NCI-H510A (cell line): ENCODE measurements around the gene DUSP10.
A peak's percentile ranks its signal among the peaks of the same experiment; 100 is the strongest.

Source experiments
- DNase-seq: peaks from one replicate; lab custom pipeline; 2025; lab: John Stamatoyannopoulos, UW

Gene DUSP10

DNA sequence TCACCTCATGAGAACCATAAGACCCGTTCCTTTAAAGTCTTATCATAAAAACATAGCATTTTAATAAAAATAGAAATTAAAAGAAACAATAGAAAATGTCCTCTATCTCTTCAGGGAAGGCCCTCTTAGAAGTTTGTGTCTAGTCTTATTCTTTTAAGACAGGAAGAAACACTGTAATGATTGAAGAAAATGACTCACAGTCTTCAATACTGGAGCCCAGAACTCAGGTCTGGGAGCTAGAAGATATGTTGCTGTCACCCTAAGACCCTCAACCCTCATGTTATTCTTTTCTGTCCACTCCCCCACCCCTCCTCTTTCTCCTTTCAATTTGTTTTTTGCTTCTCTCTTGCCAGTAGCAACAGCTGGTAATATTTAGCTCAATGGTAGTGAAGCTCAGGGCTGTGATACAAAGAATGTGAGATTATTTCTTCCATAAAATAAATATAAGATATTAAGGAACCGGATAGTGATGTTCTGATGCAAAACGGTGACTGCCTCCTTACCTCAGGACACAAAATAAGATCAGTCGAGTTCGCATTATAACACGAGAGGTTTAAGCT is 12.0 kb downstream of the DUSP10 start:
- no peak for DNase-seq

DNA sequence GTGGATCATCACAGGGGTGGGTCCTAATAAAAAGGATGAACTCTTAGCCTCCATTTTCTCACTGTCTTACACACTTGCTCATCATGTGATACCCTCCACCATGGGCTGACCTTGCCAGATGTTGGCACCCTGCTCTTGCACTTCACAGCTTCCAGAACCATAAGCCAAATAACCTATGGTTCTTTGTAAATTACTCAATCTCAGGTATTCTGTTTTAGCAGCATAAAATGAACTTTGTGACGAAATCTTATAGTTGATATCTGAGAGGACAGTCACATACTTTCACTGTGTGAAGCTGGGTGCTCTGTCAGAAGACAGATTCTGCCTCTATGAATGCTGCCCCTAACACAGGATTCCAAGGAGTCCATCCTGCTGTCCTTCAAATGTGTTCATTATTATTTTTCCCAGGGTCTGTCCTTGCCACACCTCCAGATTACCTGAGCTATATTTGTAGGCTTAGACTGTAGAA is 13.8 kb downstream of the DUSP10 start:
- no peak for DNase-seq

DNA sequence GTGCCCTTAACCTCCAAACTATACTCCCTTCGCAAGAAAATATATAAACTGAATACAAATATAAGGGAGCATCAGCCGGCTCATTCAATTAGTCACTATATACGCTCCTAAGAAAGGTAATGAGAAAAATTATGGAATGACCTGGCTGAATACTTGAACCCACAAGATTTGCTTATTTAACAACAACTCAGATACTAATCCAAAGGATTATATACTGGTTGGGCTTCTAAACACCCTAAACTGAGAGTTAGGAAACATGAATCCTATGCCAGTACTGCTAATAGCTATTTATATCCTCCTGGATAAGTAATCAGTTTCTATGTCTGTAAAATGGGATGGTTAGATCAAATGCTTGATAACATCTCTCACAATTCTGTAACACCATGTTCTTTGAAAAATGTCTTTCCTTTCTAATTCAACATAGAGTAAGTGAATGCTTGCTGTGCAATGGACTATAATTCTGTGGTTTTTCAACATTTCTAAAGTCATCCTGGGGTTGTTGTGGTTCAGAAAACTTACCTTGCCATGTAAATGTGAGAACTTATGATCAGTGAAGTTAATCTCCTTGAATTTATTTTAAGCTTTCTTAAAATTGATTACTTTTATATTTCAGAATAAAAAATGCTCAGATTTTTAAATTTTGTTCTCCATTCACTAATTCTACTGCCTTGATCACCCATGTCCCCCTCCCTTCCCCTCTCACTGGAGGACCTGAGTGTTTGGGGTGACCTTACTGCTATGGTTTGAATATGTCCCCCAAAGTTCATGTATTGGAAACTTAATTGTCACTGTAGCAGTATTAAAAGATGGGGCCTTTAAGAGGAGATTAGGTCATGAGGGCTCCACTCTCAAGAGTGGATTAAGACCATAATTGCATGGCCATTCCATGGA is 14.5 kb downstream of the DUSP10 start:
- no peak for DNase-seq

DNA sequence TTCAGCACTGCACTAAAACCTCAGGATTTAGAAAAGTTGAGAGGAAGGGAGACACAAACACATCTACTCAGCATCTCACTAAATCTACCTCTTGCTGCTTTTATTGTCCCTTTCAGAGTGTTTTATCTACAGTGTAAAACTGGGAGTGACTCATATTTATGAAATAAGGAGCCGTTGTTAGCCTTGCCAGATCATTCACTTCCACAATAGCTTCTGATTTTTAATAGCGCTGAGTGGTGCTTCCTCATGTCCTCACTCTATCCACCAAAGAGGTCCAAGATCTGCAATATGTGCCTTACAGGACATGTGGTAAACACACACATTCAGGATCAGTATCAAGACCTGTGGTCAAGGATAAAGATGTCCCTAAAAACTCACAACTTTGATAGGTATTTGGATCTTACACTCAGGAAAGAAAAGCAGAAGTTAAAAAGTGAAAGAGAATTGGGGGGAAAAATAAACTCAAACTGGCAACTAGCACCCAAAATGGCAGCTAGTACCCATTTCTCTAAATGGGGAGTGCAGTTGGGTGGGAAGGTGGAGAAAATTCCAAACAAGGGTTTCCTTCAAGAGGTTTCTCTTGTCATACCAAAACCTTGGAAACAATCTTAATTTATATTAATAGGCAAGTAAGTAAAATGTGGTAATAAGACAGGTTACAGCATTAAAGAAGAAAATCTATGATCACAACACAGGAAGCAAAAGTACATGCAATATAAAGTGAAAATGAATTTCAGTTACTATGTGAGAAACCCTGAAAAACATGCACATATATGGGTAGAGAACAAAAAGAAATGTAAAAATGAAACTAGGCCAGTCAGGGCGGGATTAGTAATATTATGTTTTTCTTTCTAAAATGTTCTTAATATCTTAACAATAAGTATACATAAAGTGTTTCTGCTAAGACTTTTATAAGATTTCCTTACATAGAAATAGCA is 15.9 kb downstream of the DUSP10 start:
- no peak for DNase-seq

DNA sequence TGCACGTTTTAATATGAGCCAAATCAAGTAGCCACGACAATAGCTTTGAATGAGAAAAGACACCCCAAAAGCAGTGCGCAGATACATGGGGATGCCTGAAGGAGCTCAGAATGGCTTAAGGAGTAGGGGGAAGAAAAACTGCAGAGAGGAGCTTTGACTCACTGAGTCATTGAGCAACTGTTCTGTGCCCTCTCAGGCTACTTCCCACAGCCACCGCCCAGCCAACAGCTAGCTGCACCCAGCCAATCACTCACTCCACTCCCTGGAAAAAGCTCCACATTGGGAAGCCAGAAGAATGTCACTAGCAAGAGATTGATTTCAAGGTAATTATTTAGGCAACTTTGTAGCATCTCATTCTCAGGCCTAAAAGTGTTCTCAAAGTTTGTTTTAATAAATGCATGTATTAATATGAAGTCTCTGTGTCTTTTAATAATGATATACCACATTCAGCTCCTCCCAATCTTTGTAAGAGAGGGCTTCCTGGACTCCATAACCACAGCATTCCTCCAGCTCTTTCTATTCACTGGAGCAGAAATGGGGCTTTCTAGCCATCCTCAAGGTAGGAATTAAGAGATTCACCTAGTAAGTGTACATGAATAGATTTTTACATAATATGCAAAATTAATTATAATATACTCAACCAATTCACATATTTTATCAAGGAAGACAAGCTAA is 16.8 kb downstream of the DUSP10 start:
- no peak for DNase-seq

DNA sequence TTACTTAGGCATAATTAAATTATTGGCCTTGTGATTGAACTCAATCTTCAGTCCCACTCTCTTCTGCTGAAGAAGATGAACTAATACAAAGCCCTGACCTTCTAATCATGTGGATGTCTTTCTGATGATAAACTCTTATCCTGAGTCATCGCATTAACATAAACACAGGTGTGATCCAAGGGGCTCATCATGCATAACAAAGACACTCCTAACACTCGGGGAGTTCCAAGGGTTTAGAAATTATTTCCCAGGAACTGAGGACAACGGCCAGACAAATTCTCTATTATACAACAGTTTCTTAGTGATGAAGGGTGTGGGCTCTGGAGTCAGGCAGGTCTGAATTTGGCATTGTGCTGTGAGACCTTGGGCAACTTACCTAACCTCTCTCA is 18.0 kb downstream of the DUSP10 start:
- no peak for DNase-seq

DNA sequence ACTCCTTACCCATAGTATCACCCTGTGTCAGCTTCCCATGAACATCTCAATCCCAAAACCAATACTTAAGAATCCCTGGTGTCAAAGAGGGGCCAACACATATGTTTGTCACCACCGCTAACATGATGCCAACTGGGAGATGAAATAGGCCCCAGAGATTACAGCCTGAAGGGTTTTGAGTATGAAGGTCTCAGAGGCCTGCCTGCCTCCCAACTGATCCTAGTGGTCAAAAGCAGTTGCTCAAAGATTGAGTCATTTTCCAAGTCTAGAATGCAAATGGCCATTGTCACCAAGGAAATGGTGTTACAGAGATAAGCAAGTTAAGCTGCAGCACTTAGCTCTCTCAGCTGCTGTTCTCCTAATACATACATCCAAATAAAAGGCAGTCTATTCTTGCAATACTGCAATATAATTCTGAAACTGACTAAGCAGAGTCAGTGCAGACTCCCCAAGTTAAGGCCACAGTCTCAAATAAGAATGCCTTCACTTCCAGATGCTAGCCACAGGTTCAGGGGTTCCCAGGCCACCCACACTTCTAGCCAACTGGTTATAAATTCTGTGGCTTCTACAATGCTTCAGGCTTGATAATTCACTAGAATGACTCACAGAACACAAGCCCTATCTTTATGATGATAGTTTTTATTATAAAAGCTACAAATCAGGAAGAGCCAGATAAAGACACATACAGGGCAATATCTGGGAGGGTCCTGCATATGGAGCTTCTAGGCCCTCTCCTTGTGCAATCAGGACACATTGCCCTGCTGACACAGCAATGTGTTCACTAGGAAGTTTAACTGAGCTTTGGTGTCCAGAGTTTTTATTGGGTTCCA is 18.7 kb downstream of the DUSP10 start:
- DNase-seq: no peak

DNA sequence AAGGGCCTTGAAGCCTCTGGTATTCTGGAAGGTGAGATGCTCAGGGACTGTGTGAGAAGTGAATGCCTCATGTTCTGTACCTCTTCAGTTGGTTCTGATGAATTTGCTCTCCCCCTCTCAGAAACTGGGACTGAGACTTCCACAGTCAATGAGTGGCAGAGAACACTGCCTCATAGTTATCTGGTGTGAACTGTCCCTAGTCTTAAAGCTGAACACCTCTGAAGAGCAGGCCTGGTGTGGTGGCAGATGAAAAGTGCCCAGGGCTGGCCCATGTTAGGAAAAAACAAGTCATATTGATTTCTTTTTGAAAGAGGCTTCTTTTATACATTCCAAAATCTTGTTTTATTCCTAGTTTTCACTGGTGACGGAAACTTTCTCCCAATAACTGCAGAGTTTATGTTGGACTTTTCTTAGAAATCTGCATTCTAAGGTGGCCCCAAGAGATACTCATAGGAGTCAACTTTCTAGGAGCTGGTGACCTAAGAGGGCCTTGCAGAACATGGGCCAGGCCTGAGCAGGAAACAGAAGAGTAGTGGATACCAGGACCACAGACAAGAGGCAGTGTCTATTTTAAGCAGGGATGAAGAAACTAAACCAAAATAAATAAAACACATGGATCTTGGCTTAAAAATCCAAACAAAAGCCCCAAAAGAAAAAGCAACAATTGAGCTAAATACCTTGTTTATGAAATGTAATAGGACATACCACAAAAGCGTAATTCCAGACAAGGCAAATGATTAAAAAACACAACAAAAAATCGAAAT is 19.5 kb downstream of the DUSP10 start:
- DNase-seq: no peak

DNA sequence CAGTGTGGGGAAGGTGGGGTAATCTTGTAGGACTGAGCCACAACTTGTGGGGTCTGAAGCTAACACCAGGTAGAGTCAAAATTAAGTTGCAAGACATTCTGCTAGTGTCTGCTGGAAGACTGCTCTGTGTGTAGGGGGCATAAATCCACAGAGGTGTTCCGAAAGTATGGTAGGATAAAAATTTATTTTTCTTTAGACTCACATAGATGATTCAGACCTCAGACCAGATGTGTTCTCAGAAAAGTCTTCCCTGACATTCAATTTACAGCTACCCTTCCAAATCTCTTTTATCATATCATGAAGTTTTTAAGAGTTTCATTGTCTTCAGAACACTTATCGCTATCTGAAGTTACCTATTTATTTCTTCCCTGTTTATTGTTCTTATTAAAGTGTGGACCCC is 21.3 kb downstream of the DUSP10 start:
- DNase-seq: no peak

DNA sequence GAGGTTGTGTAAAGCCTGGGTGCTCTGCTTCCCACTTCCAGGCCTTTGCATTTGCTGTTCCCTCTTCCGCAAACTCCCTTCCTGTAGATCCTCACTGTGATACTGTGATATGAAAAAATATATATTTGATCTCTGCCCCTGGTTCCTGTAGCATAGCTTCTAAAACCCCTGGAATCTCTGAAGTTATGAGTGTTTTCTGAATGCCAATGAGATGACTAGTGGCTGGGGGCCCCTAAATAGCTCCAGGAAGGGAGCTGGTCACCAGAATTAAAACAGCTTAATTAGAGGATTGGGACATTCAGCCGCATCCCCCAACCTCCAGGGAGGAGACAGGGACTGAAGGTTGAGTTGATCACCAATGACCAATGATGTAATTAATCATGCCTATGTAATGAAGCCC is 21.9 kb downstream of the DUSP10 start:
- DNase-seq: no peak

DNA sequence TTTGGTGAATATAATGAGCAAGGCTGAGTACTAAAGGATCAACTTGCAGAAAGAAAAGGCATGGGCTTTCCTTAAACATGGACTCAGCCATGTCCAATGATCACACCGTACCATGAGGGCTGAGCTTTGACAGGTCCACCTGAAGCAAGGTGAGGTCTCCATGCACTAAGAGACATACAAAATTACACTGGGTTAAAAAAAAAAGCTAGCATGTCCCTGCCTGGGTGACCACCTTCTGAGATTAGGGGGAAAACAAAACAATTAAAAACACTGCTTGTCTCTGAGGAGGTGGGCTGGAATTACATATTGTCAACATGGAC is 22.7 kb downstream of the DUSP10 start:
- no peak for DNase-seq

DNA sequence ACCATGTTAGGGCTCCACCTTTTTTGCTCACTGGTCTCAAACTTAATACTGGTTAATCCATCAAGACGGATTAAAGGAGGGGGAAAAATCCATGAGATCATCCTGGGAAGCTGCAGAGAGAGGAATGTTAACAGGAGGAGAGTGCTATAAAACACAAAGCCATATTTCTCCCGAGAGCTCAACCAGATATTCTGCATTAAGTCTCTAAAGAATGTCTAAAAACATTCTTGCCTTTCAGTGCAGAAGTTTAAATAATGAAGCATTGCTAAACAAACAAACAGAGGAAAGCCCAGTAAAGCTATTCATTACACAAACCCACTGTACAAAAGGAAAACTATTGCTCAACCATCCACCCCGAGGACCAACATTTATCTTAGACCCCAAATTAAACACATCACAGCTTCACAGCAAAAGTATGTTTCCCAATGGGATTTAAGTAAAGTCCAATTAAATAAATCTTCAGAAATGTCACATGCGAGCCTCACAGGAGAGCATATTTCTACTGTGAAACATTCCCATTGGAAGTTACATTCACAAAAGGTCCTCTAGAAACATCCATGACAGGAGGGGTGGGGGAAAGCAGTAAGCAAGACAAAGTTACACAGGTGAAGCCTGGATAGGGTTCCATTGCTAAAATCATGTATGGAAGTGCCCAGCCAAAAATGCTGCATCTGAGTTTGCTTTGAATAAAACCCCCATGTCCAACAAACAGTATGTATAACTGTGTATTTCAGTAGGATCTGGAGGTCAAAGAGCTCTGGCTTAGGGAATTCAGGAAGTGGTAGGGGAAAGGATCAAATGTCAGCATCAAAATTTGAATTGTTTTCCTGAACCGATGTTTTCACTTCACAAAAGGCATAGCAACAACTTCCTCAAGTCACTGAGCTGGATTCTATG is 23.3 kb downstream of the DUSP10 start:
- DNase-seq: no peak

DNA sequence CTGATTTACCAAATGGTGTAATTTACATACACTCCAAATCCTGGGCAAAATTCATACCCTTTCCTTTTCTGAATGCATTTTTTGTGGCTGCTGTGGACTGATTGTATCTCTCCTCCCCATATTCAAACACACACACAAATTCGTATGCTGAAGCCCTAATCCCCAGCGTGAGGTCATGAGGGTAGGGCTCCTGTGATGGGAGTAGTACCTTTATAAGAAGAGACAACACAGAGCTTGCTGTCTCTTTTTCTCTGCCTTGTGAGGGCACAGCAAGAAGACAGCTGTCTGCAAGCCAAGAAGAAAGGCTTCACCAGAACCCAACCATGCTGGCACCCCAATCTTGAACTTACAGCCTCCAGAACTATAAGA is 24.4 kb downstream of the DUSP10 start:
- DNase-seq: no peak

DNA sequence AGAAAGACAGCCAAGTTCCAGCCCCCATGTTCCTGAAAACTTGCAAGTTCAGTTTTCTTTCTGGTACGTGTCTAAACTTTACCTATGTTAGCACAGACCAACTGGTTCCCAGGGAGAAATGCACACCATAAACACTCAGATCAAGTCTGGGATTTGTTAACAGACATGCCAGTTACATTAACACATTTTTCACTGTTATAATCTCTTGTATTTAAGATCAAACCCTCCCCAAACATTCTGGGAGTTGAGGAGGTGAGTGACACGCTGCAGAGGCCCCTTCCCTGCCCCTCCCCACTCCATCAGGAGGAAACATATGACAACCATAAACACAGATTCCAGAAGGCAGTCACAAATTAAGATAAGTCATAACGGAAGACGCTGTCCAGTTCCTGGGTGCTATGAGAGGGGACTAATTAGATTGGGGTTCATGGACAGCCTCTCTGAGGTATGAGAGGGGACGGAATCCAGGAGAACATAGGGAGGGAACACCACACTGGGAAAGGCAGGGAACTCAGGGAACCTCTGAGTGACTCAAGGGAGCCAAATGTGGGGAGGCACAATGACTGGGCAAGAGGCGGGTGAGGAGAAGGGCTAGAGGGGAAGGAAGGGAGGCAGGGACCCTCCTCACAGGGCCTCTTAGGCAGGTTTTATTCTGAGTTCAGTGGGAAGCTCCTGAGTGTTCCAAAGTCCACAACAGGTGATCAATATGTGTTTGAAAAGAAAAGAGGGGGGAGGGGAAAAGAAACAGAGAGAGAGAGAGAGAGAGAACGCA is 25.0 kb downstream of the DUSP10 start:
- no peak for DNase-seq

DNA sequence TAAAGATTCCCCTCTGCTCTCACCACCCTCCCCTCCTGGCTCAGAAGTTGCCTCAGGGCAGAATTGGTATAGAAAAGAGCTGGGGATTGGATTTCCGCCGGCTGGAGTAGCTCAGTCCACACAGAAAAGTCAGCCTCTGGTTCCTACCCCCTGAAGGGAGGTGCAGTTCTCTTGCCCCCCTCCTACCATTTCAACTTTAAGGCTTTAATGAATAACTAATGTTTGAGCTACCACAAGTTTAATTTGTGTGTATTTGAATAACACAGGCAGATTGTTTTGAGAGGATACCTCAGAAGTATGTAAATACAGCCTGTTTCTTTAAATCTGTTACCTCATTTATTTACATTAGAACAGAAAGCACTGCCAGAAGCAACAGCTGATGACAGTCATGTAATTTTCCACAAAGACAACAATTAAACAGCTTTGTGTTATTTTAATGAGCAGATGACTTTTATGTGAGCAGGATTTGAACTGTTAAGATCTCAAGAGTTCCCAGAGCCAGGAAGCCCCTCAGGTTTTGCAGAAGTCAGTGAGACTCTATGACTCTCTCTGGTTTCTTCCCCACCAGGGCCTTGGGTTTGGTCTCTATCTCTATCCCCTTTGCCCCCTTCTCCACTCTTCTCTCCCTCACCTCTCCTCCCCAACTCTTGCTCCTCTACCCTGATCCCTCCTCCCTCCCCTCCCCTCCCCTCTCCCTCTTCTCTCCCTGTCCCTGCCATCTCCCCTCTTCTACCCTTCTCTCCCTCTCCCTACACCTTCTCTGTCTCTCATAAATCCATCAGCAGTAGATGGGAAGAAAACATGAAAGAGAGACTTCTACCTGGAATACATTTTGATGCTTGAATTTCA is 26.3 kb downstream of the DUSP10 start:
- DNase-seq: peak; percentile 49

DNA sequence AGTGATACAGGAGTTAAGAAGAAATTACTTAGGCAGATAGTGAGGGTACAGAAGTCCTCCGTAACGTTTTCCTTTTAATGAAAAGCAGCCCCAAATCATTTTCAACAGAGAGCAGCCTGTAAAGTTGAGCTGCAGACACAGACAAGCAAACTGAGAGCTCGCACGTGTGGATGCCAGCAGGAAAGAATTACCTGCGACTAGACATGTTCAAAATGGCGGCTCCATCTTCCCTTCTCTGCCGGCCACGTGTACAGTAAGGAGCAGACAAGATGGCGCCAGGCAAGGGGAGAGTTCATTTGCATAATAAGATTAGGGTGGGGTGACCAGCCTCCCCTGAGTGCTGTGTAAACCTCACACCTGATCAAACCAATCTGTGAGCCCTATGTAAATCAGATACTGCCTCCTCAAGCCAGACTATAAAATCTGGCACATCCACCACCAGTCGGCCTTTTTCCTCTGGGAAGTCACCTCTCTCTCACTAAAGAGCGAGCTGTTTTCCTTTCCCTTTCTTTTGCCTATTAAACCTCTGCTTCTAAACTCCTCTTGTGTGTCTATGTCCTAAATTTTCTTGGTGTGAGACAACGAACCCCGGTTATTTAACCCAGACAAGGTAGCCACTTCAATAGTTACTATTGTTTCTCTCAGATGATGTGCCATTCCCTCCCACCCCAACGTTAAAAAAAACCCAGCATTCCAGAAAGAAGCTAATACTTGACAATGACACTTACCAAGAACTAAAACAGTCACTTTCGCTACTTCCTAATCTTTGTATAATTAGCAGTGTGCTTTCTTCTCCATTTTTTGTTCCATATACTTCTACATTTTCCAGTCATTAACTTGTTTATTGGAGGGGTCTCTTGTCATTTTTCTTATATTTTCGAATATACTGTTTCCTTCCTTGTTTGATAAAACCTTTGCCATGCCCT is 27.4 kb downstream of the DUSP10 start:
- DNase-seq: peak; percentile 92
